GM12891 (cell line): ENCODE data around the gene KIF1A.

ENCODE experiments used
- POLR2A ChIP-seq: IDR thresholded peaks from 2 replicates; pipeline ENCODE4 v1.6.1; 2011; ENCODE audit warnings: low read depth, low read length, control low read depth
- POLR2AphosphoS5 ChIP-seq: IDR thresholded peaks from 2 replicates; pipeline ENCODE4 v1.6.1; 2011; ENCODE audit warnings: low read depth, low read length, control low read depth
- POU2F2 ChIP-seq: IDR thresholded peaks from 2 replicates; pipeline ENCODE4 v1.6.1; 2011; ENCODE audit warnings: low read depth, mild to moderate bottlenecking, control low read depth, low read length, moderate library complexity
- SPI1 ChIP-seq: IDR thresholded peaks from 2 replicates; pipeline ENCODE4 v1.6.1; 2011; ENCODE audit warnings: low read depth, low read length, control low read depth
- TAF1 ChIP-seq: IDR thresholded peaks from 2 replicates; pipeline ENCODE4 v1.6.1; 2011; ENCODE audit warnings: low read depth, low read length, control low read depth

DNA sequence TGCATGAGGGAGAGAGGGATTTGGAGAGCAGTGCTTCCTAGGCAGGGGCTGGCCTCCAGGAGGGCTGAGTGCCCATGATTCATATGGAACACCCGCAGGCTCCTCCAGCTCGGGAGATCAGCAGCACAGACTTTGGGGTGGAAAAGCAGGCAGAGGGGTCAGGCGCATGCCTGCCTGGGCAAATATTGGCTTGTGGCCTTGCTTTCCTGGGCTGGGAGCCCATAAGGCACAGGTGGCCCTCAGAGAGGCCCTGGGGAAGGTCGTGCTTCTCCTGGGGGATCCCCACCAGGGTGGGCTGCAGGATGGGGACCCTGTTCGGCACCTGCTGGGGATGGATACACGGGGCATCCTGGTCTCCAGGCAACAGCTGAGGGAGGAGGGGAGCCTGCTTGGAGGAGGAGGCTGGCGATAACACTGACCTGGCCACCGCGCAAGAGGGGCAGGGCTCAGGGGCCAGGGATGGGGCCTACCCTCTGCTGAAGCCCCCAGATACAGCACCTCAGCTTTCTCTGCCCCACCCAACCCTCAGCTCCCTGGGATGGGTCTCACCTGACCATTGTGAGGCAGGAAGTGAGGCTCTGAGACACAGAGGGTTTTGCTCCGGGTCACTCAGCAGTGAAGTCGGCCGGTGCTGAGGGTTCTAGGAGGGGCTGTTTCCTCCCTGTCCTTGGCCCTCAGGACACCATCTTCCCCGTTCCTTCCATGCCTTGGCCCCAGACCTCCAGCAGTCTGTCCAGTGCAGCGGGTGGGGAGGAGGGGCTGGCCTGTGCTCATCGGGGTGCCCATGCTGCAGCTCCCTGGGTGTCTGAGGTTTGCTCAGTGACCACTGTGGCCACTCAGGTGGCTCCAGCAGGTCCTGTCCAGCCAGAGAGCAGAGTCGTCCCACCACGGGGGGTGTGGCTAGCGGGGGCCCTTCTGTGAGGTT is 116.3 kb downstream of the KIF1A start:
- TF ChIP-seq POLR2A (no peak), POLR2AphosphoS5 (no peak), SPI1 (no peak), TAF1 (no peak), POU2F2 (no peak)
